RKO (cell line): ENCODE data around the gene DENND1B.

ENCODE experiments used
- DNase-seq: peaks from one replicate; pipeline ENCODE4 v3.0.0-alpha.2; 2016; ENCODE audit warnings: low spot score

Gene DENND1B

DNA sequence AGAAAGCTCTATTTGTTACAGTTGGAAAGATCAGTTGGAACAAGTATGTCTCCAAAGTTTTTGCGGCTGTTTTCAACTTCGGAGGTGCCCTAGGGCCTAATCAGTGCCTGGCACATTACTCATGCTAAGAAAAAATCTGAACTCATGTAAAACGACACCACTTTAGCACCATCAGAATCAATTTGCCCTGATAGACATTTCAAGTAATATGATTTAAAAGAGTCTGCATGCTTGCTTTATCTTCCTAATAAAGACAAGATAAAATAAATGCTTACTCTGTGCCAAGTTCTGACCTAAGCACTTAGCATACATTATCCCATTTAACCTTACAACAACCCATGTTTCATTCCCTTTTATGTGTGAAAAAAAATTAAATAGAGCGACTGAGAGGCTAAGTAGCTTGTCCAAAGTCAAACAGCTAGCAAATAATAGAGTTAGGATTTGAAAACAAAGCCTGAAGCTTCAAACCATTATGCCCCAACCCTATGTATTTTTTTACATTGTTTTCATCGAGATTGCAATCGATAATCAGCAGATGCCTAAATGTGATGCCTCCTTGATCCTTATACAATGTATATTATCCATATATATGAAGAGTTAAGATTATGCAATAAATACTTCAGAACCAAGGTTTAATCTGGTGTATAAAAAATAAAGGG lies 91.3 kb downstream of the DENND1B start:
- DNase-seq, result no peak

DNA sequence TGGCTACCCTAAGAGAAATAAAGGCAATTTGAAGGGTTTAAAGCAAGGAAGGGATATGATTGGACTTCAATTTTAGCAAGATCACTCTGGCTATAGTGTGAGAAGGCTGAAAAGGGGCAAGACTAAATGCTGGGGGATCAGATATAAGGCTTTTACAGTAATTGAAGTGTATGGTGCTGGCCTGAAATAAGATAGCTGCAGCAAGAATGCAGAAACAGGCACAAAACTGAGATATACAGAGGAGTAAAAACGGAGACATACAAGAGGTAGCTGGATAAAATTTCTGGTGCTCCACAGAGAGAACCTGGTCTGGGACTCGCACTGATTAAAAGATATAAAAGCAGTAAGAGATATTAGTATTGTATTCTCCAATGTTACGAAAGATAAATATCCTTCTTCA lies 92.0 kb downstream of the DENND1B start:
- no peak for DNase-seq

DNA sequence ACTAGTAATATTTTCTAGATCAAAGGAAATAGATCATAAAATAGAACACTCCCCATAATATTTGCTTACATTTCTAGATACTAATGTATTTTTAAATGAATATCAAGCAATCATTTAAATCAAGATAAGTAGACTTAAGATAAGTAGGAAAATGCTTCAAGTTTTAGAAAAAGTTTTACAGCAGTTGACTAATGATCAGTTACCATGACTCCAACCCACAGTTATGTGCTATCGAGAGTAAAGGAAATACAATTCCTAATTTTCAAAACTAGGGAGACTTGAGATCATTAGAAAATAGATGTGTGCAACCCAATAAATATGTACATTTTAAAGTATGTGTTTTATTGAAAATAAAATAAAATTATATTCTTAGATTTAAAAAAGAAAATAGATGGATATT lies 95.0 kb downstream of the DENND1B start:
- no peak for DNase-seq

DNA sequence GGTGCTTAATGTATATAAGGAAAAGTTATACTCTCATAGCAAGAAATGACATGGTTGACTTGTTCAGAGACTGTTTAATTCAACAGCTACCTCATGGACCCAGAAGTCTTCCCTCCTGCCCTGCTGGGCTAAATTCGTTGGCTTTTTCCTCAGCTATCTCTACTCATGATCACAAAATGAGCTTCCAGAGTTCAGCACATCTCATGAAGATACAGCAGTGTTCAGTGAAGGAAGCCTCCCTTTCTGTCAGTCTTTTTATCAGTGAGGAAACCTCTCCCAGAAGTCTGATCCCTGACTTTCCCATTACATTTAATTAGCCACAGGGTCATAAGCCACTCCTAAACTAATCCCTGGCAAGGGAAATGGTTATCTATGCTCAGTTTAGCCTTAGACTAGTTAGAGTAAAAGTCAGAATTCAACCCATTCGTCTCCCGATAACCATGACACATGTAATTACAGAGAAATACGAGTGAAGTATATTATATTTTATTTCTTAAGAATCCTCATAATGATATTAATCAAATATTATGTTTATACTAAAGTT lies 97.5 kb downstream of the DENND1B start:
- DNase-seq, result no peak

DNA sequence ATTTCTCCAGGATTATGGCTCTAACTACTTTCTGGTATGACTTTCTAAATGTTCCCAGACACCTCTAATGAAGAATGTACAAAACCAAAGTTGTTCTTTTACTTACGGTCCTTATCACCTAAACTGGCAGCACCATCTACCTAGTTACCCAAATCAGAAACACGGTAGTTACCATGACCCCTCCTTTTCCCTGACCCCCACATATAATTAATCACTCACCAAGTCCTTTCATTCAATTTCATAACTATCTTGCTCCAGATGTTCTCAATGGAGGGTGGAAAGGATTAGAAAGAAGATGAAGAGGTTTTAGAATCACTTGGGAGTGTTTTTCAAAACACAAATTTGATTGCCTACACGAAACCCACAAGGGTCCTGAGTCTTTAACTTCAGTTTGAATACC lies 98.0 kb downstream of the DENND1B start:
- no peak for DNase-seq

DNA sequence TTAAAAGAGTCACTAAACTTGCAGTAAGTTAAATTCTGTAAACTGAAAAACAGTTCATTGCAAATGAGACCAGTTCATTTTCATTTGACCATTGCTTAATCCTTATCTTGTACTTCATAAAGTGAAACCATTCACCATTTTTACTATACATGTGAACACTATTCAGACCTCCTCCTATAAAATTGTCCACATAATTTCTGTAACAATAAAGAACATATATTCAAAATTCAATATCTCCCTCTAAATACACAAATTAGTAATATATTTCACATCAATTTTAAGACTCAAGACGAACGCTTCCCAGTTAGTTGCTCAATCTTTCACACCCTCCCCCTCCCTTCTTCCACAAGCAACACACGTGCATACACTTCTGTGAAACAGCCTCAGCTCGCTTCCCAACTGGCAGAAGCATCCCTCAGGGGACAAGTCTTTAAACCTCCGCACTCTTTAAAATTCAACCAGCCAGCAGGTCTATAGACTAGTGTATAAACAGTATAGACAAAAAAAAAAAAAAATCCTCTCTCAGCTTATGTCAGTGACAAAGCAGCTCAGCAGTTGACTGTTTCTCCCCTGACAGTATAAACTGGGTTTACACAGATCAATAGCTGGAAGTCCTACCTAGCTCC lies 99.6 kb downstream of the DENND1B start:
- DNase-seq, result no peak

DNA sequence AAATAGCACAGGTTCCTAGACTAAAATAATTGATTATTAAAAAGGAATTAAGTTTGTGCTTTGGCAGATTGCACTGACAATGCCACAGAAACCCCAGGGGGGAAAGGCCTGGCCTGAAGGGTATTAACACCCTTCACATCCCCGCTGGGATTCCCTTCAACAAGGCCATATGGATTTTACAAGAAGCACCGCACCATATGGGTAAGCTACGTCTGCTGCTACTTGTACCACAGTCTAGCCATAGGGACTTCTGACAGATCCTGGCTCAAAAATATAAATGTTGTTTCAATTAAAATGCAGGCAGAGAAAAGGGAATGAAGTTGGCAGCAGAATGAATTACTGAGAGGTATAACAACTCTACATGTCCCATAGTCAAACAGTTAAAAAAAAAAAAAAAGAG lies 101.0 kb downstream of the DENND1B start:
- no peak for DNase-seq

DNA sequence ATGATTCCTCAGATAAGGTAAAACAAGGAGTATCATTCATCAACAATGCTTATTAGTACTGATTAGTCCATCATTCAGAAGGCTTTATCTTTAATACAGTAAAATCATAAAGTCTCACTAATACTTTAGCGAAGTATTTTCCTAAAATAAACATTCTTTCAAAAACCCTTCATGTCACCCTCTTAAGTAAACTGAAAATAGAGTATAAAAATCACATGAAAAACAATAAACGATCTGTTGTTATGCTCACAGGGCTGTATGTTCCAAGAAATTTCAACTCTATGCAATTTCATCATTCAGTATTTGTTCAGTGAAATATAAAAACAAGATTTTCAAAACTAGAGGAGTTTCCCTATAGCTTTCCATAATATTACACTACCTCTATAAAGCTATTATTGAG lies 102.0 kb downstream of the DENND1B start:
- no peak for DNase-seq

DNA sequence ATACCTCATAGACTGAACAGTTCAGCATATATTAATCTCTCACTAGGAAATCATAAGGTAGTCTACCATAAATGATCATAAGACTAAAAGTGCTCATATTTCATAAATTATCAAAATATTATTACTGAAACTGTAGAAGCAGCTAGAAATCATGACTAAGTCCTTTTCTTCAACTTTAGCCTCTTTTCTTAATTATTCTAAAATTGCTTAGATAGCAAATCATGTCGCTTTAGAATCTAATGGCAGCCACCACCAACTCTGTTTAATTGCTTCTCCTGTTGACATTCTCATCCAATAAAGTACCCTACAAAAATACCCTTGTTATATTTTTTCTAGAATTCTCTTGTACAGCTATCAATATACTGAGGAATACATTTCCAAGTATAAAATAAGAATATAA lies 102.9 kb downstream of the DENND1B start:
- no peak for DNase-seq

DNA sequence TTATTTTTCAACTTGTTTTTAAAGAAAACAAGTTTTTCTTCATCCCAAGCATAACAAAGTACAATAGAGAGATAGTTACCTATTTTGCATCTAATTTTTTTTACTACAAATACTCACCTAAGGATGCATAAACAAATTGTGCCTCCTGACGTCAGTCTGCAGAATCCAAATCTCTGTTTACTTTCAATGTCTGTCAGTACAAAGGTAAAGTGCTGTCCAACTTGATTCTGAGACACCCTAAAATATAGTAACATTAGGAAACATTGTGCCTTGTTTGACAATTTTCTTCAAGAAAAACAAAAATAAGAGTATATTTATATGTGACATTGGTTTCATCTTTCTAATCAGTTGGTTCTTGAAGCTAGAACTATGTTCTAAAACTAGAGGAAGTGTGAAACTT lies 103.4 kb downstream of the DENND1B start:
- no peak for DNase-seq

DNA sequence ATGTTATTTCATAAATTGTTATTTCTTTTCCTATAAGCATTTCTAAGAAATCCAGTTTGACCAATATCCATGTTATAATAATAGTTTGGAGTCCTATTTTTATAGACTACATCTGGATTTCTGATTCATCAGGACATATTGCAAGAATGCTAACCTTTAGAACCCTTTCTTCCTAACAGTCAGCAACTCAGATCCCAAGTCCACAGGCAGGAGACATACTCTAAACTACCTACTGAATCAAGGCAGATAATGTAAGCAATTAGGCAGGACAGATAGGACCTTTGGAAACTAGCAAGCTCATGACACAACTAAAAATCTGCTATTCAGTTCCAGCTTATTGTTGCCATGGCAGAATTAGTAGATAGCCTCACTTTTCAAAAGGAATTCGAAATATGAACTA lies 104.1 kb downstream of the DENND1B start:
- DNase-seq, result no peak

DNA sequence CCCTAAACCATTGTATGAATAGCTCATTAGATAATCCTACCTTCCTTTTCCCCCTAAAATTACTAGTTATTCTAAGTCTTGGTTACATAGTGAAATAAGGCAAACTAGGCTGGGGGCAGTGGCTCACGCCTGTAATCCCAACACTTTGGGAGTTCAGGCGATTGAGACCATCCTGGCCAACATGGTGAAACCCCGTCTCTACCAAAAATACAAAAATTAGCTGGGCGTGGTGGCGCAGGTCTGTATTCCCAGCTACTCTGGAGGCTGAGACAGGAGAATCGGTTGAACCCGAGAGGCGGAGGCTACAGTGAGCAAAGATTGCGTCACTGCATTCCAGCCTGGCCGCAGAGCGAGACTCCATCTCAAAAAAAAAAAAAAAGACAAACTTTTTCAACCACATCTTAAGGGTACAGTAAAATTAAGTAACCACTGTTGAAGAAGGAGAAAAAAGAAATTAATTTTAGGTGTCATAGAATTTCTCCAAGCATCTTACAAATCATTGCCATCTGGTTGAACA lies 108.5 kb downstream of the DENND1B start:
- no peak for DNase-seq

DNA sequence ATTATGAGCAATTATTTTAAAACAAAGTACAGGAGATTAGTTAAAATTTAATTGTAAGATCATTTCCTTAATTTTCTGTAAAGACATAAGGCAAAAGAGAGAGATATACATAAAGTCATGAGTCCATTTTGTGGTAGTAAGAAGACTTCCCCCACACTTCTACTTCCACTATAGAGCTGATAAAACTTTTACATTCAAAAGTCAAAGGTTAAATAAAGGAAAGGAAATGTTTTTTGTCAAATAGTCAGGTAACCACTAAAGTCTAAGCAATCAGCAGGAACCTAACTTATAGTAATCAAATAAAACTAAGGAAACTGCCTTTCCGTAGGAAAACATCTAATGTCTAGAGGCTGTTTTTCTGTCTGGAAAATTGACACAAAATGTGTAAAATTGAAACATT lies 110.9 kb downstream of the DENND1B start:
- DNase-seq, result no peak

DNA sequence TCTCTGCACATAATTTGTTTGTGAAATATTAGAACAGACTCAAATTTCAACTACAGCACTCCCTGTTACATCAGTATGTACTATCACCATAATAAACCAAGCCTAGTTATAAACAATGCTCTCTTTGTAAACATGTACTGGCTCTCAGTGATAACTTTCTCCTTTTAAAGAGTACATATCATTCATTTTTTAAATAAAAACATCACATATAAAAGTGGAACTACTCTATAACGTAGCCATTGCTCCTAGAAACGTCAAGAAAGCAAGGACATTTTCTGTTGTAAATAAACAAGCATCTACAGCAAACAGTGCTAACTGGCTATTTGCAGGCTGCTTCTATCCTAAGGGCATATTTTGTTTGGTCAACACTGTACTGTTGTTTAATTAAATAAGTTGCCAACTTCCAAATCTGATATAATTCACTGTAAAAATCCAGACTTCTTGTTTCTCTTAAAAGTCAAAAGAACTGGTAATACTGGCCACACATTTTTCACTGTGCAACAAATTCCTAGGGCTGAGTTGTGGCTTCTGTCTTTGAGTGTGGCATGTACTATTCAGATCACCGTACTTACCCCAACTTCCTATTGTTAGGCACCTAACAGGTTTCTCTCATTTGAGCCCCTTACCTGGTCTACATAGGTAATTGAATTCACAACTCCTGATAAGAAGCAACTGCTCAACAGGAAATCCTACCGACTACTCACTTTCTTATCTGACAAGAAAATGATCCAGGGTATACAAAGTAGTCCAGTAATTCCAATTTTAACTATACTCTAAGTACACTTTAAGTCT lies 111.9 kb downstream of the DENND1B start:
- DNase-seq, result no peak

DNA sequence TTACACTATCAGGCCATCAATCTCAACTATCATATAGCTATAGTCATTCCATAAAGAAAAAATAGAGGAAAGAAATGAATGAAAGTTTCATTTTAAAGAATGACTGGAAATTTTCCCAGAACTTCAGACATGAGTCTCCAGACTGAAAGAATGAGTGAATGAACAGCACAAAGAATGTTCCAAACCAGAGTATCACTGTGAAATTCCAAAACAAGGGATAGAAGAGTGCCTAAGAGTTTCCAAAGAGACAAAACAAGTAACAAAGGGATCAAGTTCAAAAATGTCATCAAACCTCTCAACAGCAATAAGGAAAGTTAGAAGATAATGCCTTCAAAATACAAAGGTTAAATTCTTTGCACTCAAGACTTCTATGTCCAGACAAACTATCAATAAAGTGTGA lies 114.9 kb downstream of the DENND1B start:
- DNase-seq, result no peak

DNA sequence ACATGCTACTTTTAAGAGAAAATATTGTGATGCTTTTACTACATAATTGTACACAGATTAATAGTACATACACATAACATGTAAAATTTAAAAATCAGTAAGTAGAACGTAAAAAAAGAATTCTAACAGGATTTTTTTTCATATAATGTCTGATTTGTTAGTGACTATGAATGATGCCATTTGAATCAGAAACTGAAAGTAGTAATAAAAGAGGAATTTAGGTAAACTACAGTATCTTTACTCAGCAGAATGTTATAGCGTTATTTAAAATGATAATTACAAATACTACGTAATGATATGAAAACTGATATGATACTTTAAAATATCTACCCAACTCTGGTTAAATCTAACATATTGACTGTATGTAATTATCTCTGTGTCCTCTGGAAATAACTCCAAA lies 116.1 kb downstream of the DENND1B start:
- DNase-seq, result no peak

DNA sequence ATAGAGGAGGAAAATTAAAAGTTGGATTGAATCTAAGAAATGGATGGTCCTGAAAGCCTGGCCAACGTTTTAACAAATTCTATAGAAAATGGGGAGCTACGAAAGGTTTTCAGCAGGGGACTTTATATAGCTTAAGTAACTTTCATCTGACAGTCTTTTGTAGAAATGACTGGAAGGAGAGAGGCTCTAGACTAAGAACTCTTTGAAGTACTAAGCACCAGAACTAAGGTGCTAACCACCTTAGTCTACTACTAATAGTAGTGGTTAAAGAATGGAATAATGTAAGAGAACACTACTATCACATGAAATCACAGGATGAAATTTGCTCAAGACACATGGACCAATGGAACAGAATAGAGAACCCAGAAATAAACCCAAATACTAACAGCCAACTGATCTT lies 126.1 kb downstream of the DENND1B start:
- no peak for DNase-seq

DNA sequence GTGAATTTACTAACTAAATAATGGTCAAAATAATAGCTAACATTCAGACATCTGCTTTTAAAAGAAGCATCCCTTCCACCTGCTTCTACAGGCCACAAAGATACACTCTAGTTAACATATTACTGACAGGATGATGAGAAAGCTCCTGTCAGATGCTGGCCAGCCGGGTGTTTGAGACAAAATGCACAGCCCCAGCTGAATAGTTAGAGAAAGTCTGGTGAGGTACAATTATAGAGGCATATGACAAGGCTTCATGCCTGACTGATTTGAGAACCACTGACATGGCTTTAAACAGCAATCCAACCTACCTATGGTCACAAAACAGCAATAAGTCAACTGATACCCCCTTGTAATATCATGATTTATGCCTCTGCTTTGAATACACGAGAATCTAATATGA lies 137.0 kb downstream of the DENND1B start:
- DNase-seq, result no peak

DNA sequence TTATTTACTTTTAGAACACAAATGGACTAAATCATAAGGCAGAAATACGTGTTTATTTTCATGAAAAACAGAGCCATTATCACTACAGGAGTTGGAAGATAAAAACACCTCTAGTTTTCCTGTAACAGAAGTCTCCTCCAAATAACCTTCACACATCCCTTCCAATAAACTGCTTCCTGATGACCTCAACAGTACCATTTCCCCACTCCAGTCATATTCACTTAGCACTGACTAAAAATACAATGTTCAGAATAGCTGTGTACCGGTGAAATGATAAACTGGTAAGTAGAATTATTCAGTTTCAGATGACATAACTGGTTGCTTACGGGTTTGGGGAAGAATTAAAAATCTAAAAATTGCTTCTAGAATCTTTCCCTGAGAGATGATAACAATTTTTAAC lies 137.9 kb downstream of the DENND1B start:
- DNase-seq, result no peak

DNA sequence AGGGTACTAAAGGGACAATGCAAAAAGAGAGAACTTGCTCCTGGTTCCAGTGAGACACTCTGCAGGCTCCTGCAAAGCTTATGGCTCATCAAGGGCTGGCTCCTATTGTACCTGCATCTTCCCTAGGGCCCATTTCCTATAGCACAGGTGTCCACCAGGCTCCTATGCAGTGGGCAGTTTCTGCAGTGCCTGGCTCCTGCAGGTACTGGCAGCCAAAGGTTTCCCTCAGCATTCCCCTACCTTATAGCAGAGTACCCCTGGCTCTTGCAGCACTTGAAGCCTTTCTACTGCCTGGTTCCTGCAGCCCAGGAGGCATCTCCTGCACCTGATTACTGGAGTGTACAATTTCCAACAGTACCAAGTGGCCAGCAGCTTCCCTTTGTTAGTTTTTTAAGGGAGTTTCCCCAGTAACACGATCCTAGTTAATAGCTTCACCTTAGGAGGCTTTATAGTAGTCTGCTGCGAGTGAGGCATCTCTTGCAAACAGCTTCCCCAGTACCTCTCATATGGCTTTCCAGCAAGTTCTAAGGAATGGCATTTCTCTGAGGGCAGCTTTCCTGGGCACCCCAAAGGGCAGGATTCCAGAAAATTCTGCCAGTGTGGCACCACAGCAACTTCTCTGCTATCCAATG lies 141.7 kb downstream of the DENND1B start:
- DNase-seq, result no peak

DNA sequence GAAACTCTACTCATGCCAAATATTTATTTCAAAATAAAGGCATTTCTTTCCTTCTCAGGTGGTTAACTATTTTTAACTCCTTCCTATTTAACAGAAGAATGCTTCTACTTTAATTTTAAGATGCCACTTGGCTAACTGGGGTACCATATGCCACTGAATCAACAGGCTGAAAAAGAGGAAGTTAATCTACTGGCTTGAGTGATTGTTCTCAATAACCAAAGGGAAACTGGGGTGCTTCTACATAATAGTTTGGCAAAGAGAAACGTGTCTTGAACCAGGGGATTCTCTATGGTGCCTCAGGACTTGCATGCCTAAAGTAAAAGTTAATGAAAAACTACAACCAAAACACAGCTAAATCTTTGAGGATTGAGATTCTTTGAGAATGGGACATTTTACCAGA lies 142.6 kb downstream of the DENND1B start:
- no peak for DNase-seq

DNA sequence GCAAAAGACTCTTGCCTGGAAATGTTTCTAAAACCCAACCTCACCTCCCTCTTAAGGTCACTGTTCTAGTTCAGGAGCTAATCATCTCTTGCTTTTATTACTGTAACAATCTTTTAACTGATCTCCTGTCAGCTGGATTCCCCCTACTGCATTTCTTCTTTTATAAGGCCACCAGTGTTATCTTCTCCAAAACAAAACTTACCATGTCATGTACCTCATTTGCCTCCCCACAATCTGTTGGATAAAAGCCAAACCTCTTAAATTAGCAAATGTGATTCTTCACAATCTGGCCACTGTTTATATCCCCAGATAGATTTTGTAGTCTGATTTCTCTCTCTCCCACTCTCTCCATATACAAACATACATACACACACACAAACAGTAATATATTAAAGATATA lies 143.3 kb downstream of the DENND1B start:
- no peak for DNase-seq

DNA sequence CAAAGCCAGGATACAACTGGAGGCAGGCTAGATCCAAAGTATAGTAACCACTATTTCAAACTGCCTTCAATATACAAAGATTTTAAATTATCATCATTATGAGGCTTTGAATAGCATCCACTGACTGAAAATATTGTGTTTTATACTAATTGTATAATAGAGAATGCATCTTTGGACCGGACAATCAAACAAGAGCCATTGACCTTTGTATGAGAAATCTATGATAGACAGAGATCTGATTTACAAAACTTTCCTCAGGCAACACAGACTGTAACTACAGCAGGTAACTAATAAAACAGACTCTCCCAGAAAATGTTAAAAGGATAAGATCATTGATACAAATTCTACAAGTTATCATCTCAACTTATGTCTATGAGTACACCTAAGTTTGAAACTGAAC lies 152.9 kb downstream of the DENND1B start:
- no peak for DNase-seq
